Right lobe of liver (tissue), 6 donors: ENCODE data around the gene CDH13. TPM values are rescaled to one million over a fixed set of nuclear protein-coding genes. Genes with fewer than 3 reads are reported as not detected.
A peak's percentile ranks its signal among the peaks of the same experiment; 100 is the strongest.

Experiments used
- ATAC-seq, 4 donors: fragments of 200-7000 bp; cut with Tn5 transposase; one replicate each; pipeline ENCODE4 v1.9.1; 2020; ENCODE audit warnings: mild to moderate bottlenecking in 4 of 4, moderate library complexity in 4 of 4
- DNase-seq, 3 donors: peaks; one replicate each; pipeline ENCODE4 v3.0.0-alpha.2; 2020
- H3K27ac ChIP-seq, 3 donors: fragments of 200-600 bp; one replicate each; pipeline ENCODE4 v1.8.0; 2022
- H3K27me3 ChIP-seq, 2 donors: fragments of 200-600 bp; one replicate each; pipeline ENCODE4 v1.8.0; 2022
- H3K36me3 ChIP-seq, 4 donors: fragments of 200-600 bp; sonication (generic) in 1 of 4; one replicate each; pipeline versions ENCODE4 v1.5.1 to v1.8.0; 2017 to 2022; ENCODE audit warnings: control low read depth in 1 of 4
- H3K4me1 ChIP-seq, 4 donors: fragments of 200-600 bp; sonication (generic) in 1 of 4; one replicate each; pipeline versions ENCODE4 v1.5.1 to v1.8.0; 2017 to 2022; ENCODE audit warnings: control low read depth in 1 of 4
- H3K4me3 ChIP-seq, 3 donors: fragments of 200-600 bp; one replicate each; pipeline ENCODE4 v1.8.0; 2022
- H3K9me3 ChIP-seq, 4 donors: fragments of 200-600 bp; sonication (generic) in 1 of 4; one replicate each; pipeline versions ENCODE4 v1.5.1 to v1.8.0; 2017 to 2022; ENCODE audit warnings: control low read depth in 1 of 4
- CTCF ChIP-seq, 4 donors: fragments of 200-600 bp in 3 of 4; fragments of 450-650 bp in 1 of 4; IDR thresholded peaks; one replicate each; pipeline versions ENCODE4 v1.5.1 to v1.8.0; 2016 to 2022; ENCODE audit warnings: antibody characterized with exemption in 4 of 4, mild to moderate bottlenecking in 2 of 4
- POLR2A ChIP-seq: fragments of 450-650 bp; IDR thresholded peaks from one replicate; pipeline ENCODE4 v1.6.1; 2017; ENCODE audit warnings: antibody characterized with exemption, mild to moderate bottlenecking
- WGBS: methylation state at CpG from one replicate; pipeline ENCODE4 v1.1.6; 2018; ENCODE audit warnings: low coverage, low lambda C conversion rate; ENCODE audit not compliant: insufficient coverage; ENCODE audit errors: missing lambda C conversion rate; 5-methylcytosine and 5-hydroxymethylcytosine counted together
- intact Hi-C, 2 donors: fragments of 100-400 bp; cut with DNase I; formaldehyde crosslinking; loops; one replicate each; pipeline versions ENCODE4 v1.11.2 to v1.14.1; 2022
- total RNA-seq, 6 experiments: library from RNA; depleted of rRNA in 2 of 6; stranded (reverse); fragments of >200 nt in 2 of 6; fragmentation: NEBNext Ultra II Directional in 3 of 6; extraction: Animal tissue kit (Norgen Biotek cat#: 25700) in 3 of 6; gene quantifications; one replicate each; pipeline versions ENCODE4 v1.1.0 to v1.2.4, GENCODE V29; 2016 to 2023
- donor health status: DM: no; HTN: yes; CAD: no.
- donor health status: DM: no; HTN: no; CAD: no.
- donor health status: DM: no; HTN: no; CAD: no.
- donor health status: DM: no; HTN: yes; CAD: no.
- donor health status: DM: no; HTN: yes; CAD: no.

The CDH13 gene
- total RNA-seq, 6 experiments from 2014 or later = 0.13 to 4.6 (median 0.49) TPM

- Histone ChIP-seq H3K4me3 (no peak overlapping the region), H3K9me3 (no peaks in the 10 kb centered on the region), H3K36me3 (no peaks in the 10 kb centered on the region), H3K27me3 (no peaks in the 10 kb centered on the region), H3K4me1 (peaks cover 0 to 11% (median 0%) of the 10 kb centered on the region in 4 donors), H3K27ac (peak overlapping the region in 2 of 3 donors; percentile 30 to 72)
- ATAC-seq (peak; percentile 79 to 92 (median 90)), DNase-seq (peak in 2 of 3 donors; percentile 23 to 49)
- WGBS = 28% methylated on average over 7 of the region's 7 CpGs
- intact Hi-C loops = no loop called here
- TF ChIP-seq CTCF (IDR thresholded peaks at IDR 0.05) (no peak), POLR2A (no peak)
These were observed 846.2 kb downstream of the CDH13 start for GRCh38 chr16:83472776-83473501.

DNA sequence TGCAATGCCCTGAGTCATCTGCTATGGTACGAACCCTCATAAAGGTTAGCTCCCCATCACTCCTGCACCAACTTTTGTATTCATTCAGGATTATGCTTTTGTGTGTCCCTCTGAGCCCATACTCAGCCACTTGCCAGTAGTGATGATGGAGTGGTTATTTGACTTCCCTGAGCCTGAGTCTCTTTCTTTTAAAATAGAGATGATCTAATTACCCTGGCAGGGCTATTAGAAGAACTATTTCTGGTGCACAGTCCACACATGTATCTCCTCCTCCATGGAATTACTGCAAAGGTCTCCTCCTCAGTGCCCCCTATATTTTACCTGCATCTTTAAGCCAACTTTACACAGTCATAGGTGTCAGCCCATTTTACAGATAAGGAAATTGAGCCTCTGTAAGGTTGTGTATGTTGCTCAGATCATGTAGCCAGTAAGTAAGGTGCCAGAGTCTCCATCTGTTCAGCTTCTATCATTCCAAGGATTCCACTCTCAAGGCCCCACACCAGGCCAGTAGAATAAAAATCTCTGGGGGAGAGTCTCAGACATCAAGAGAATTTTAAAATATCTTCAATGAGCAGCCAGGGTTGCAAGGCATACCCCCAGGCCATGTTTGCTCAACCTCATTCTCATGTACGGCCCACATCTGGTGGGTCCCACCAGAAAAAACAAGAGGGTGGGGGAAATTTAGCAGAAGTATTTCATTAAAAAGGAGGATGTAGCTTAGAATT is 847.3 kb downstream of the CDH13 start:
- no peaks in the 10 kb centered on the region for H3K9me3 ChIP-seq
- H3K4me1 ChIP-seq = peaks cover 0 to 11% (median 0%) of the 10 kb centered on the region in 4 donors
- ATAC-seq = no peak
- H3K27ac ChIP-seq = no peak overlapping the region
- 64% methylated on average over 2 of the region's 2 CpGs for WGBS
- no peaks in the 10 kb centered on the region for H3K27me3 ChIP-seq
- no peak for TF ChIP-seq CTCF (IDR thresholded peaks at IDR 0.05)
- no peak for TF ChIP-seq POLR2A
- intact Hi-C loops = no loop called here
- no peaks in the 10 kb centered on the region for H3K36me3 ChIP-seq
- no peak overlapping the region for H3K4me3 ChIP-seq
- no peak for DNase-seq

- intact Hi-C loops = no loop called here
- no peak for ATAC-seq
- no peaks in the 10 kb centered on the region for H3K27me3 ChIP-seq
- TF ChIP-seq CTCF (IDR thresholded peaks at IDR 0.05) (no peak), POLR2A (no peak)
- no peaks in the 10 kb centered on the region for H3K9me3 ChIP-seq
- WGBS = no CpG with 5 or more reads among the region's 5 CpGs
- no peak overlapping the region for H3K4me3 ChIP-seq
- H3K36me3 ChIP-seq = no peaks in the 10 kb centered on the region
- H3K27ac ChIP-seq = no peak overlapping the region
- H3K4me1 ChIP-seq = peaks cover 0 to 11% (median 0%) of the 10 kb centered on the region in 4 donors
- no peak for DNase-seq
These were observed 848.3 kb downstream of the CDH13 start for GRCh38 chr16:83475108-83475507.

DNA sequence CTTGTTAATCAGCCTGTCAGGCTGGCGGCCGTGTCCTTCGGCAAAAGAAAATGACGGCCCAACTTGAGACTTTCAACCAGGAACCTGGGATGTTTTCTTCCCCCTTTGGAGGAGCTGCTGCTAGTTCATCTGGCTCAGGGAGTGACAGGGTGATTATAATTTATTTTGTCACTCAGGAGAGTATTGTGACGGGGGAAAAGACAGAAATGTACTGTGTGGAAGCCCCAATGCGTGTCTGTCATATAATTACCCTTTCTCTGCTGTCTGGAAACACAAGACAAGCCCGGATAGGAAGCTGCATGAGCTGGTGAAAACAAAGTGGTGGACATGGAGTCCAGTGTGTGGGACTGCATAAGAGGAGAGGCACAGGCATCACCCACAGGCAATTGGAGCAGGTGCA is 854.8 kb downstream of the CDH13 start:
- no peak for ATAC-seq
- no peaks in the 10 kb centered on the region for H3K9me3 ChIP-seq
- intact Hi-C loops = no loop called here
- TF ChIP-seq POLR2A = no peak
- TF ChIP-seq CTCF (IDR thresholded peaks at IDR 0.05) = no peak
- no peak overlapping the region for H3K4me3 ChIP-seq
- no peaks in the 10 kb centered on the region for H3K27me3 ChIP-seq
- DNase-seq = no peak
- no peak overlapping the region for H3K27ac ChIP-seq
- no peaks in the 10 kb centered on the region for H3K36me3 ChIP-seq
- no peaks in the 10 kb centered on the region for H3K4me1 ChIP-seq
- WGBS = 73% methylated on average over 7 of the region's 7 CpGs
